Fibroblast of mammary gland (primary cell): Measurements from ENCODE around the gene HLA-DRB1.
A peak's percentile ranks its signal among the peaks of the same experiment; 100 is the strongest.

Experiments used
- DNase-seq: peaks from one replicate; pipeline ENCODE4 v3.0.0-alpha.2; 2010; ENCODE audit warnings: low read depth
- H3K4me3 ChIP-seq: 2 replicates; pipeline ENCODE4 v1.5.1; 2011; ENCODE audit warnings: low read depth, mild to moderate bottlenecking, low read length, moderate library complexity; ENCODE audit not compliant: control insufficient read depth
- TF ChIP-seq, protein P1 (sequence below): conservative IDR thresholded peaks from 2 replicates; pipeline ENCODE4 v1.5.1; 2011; ENCODE audit warnings: low read depth, low read length, inconsistent platforms; ENCODE audit not compliant: control insufficient read depth, insufficient read depth

Gene HLA-DRB1

DNA sequence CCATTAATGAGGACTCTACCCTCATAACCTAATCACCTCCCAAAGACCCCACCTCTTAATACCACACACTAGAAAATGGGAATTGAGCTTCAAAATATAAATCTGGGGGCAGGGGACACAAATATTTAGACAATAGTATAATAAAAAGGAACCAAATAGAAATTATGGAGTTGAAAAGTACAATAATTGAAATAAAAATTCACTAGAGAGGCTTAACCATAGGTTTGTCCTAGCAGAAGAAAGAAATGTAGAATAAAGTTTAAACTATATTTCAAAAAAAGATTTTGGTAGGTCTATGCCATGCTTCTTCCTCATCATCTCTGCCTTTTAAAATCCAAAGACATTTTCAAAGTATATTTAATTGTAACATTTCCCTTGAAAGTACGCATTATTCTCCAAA, 28.1 kb upstream of the HLA-DRB1 start:
- H3K4me3 ChIP-seq, result no peak overlapping the region
- TF ChIP-seq, protein P1, sequence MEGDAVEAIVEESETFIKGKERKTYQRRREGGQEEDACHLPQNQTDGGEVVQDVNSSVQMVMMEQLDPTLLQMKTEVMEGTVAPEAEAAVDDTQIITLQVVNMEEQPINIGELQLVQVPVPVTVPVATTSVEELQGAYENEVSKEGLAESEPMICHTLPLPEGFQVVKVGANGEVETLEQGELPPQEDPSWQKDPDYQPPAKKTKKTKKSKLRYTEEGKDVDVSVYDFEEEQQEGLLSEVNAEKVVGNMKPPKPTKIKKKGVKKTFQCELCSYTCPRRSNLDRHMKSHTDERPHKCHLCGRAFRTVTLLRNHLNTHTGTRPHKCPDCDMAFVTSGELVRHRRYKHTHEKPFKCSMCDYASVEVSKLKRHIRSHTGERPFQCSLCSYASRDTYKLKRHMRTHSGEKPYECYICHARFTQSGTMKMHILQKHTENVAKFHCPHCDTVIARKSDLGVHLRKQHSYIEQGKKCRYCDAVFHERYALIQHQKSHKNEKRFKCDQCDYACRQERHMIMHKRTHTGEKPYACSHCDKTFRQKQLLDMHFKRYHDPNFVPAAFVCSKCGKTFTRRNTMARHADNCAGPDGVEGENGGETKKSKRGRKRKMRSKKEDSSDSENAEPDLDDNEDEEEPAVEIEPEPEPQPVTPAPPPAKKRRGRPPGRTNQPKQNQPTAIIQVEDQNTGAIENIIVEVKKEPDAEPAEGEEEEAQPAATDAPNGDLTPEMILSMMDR, result no peak
- DNase-seq, result no peak

DNA sequence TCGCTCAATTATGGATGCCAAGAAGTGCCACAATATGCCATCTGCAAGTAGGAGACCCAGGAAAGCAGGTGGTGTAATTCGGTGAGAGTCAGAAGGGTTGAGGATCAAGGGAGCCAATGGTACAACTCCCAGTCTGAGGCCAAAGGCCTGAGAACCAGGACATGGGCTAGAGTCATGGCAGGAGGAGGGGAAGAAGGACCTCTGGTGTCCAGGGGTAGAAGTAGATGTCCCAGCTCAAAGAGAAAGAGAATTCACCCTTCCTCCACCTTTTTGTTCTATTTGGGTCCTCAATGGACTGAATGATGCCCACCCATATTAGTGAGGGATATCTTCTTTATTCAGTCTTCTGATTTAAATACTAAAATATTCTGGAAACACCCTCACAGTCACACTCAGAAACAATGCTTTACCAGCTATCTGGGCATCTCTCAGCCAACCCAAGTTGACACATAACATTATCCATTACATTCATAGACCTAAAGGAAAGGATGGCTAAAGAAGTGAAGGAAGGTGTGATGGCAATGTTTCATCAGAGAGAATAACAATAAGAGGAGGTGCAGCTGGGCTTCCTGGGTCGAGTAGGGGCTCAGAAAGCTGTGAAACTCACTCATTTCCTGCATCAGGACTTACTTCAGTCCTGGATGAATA, 26.4 kb upstream of the HLA-DRB1 start:
- no peak overlapping the region for H3K4me3 ChIP-seq
- TF ChIP-seq, protein P1, result no peak
- no peak for DNase-seq

DNA sequence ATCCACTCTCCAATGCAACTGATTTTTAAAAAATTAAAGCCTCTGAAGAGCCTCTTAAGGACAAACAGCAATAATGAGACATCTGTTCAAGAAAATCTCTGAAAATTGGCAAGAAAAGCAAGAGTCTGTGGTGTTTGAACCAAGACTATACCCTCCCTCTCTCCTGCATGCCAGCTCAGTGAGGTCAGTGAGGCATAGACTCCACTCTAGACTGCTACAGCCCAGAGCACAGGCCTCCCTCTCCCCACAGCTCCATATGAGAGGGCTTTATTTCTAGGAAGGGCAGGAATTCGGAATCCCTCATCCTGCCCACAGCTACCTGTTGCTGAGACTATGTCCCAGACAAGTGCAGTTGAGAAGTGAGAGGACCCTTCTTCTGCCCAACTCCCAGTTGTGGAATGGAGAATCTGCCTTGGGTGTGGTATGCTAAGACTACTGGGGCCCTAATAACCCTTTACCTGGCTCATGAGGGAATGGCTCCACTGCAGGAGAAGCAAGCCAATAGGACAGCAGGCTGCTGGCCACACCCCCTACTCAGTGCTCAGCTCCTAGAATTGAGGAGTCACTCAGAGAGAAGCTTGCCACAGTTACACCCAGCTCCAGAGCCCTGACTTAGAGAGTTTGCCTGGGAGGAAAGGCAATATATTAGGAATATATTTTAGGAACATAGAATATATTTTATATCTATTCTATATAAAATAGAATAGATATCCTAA, 24.9 kb upstream of the HLA-DRB1 start:
- H3K4me3 ChIP-seq, result no peak overlapping the region
- DNase-seq, result no peak
- TF ChIP-seq, protein P1, result no peak

DNA sequence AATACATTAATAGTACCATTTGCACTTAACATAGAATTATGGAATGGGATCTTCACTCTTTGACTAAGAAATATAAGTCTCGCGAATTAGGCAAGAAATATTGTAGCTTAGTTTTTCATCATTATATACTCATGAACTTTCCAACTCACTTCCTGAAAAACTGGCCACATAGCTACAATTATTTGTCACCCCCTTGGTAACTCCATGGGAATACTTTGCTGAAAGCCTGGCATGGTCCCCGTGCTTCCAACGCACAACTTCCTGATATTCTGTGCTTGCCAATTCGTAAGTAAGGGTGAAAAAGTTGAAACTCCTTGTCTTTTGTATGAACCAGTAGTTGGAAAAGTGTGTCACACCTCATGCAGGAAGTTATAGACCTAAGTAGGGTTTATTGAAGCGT, 23.8 kb upstream of the HLA-DRB1 start:
- TF ChIP-seq, protein P1, result no peak
- no peak overlapping the region for H3K4me3 ChIP-seq
- no peak for DNase-seq

DNA sequence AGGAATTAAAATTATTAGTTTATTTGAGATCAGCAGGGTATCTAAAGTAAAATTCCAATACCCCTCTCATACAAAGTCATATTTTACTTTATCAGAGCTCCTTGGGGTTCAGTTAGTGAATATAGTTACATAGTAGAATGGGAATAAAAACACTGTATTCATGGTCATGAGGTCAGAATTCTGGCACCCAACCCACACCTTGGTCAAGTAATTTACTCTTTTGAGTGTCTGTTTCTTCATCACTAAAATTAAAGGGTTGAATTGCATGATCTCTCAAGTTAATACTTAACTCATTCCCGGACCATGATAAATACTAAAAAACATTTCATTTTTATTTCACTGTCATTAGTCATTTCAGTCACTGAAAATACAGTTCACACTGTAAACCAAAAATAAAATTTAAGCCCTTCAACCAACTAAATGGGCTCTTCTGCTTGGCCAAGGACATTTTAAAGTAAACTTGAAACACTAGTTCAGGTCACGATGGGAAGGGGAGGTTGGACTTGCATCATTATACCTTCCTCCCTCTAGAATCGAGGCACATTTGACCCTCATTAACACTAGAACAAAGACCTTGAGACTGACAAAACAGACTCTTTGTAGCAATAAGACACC, 21.1 kb upstream of the HLA-DRB1 start:
- DNase-seq, result no peak
- no peak overlapping the region for H3K4me3 ChIP-seq
- TF ChIP-seq, protein P1, result no peak

- peak; percentile 89 for DNase-seq
- TF ChIP-seq, protein P1, result no peak
- no peak overlapping the region for H3K4me3 ChIP-seq
Observed at GRCh38 chr6:32609731-32610640, 20.3 kb upstream of the HLA-DRB1 start.
